ENCODE data around the gene GARNL3.

GARNL3 gene

DNA sequence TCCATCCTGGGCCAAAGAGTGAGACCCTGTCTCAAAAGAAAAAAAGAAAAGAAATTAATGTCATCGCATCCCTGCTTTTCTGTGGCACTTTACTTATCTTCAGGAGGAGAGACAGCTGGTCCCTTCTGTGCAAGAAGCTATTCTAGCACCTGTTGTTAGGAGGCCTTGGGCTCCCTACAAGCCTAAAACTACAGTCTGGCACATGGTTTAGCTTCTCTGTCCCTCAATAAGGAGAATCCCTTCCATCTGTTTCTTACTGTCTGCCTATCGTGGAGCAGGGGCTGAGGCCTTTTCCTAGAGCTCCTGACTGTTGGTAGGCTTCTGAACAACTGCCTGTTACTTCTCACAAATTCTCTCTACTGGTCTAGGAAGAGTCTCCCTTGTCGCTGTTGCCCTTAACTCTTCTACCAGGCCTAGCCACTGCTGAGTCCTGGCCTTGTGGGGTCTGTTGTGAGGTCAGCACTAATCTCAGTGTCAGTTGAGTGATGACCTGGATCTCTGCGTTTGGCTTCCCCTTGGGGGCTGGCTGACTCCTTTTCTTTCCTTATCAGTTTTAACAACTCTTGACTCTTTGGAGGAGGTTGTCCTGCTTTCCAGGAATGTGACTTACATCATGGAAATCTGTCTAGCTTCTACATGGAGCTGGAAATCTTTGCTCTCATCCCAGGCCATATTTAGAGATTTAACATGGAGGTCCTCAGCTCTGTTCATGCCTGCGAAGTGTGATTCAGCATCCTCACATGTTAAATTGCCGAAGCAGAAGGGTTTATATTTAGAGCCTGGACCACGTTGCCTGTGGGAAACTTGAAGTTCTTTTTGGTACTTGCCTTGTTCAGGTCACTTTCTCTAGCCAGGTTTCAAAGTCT, 5.7 kb upstream of the GARNL3 start:
- H3K9me3 ChIP-seq (ENCODE audit: low read length), result no peaks in the 10 kb centered on the region
- H3F3A ChIP-seq (ENCODE audit: insufficient read depth, low read length), result no peaks in the 10 kb centered on the region
- H4K20me1 ChIP-seq (ENCODE audit: insufficient read depth, low read length), result no peaks in the 10 kb centered on the region
- H3K9ac ChIP-seq (ENCODE audit: low read length), result no peak overlapping the region
- no peak overlapping the region for H2AFZ ChIP-seq (ENCODE audit: low read length)
- TF ChIP-seq, protein P1, sequence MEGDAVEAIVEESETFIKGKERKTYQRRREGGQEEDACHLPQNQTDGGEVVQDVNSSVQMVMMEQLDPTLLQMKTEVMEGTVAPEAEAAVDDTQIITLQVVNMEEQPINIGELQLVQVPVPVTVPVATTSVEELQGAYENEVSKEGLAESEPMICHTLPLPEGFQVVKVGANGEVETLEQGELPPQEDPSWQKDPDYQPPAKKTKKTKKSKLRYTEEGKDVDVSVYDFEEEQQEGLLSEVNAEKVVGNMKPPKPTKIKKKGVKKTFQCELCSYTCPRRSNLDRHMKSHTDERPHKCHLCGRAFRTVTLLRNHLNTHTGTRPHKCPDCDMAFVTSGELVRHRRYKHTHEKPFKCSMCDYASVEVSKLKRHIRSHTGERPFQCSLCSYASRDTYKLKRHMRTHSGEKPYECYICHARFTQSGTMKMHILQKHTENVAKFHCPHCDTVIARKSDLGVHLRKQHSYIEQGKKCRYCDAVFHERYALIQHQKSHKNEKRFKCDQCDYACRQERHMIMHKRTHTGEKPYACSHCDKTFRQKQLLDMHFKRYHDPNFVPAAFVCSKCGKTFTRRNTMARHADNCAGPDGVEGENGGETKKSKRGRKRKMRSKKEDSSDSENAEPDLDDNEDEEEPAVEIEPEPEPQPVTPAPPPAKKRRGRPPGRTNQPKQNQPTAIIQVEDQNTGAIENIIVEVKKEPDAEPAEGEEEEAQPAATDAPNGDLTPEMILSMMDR (IDR thresholded peaks at IDR 0.05; ENCODE audit: low read length), result no peak
- no peak for TF ChIP-seq EZH2 (IDR thresholded peaks at IDR 0.05; ENCODE audit: borderline replicate concordance, low read length)
- H3K9me2 ChIP-seq (ENCODE audit: low read depth, low read length), result no peaks in the 10 kb centered on the region
- H3K4me1 ChIP-seq (ENCODE audit: insufficient read depth, low read length, severe bottlenecking), result no peaks in the 10 kb centered on the region
- H3K27ac ChIP-seq (ENCODE audit: low read depth, low read length, poor library complexity, severe bottlenecking), result no peak overlapping the region
- peaks cover 14% of the 10 kb centered on the region; the same call in 1 of the 2 replicates for H3K27me3 ChIP-seq (ENCODE audit: insufficient read depth, low read length)
- no peak overlapping the region for H3K4me3 ChIP-seq (ENCODE audit: low read depth, low read length, poor library complexity, severe bottlenecking)
- H3K36me3 ChIP-seq (ENCODE audit: insufficient read depth, low read length), result no peaks in the 10 kb centered on the region
- H3K4me2 ChIP-seq (ENCODE audit: low read length), result no peak overlapping the region
- no peaks in the 10 kb centered on the region for H3K79me2 ChIP-seq (ENCODE audit: insufficient read depth, low read length)

GRCh38 chr9:127262602-127263001, 2.0 kb upstream of the GARNL3 start:
- Histone ChIP-seq H3K27ac (ENCODE audit: low read depth, low read length, poor library complexity, severe bottlenecking) (no peak overlapping the region), H3K9me2 (ENCODE audit: low read depth, low read length) (no peaks in the 10 kb centered on the region), H3K79me2 (ENCODE audit: insufficient read depth, low read length) (no peaks in the 10 kb centered on the region), H3K4me2 (ENCODE audit: low read length) (no peak overlapping the region), H3K9ac (ENCODE audit: low read length) (no peak overlapping the region), H3K9me3 (ENCODE audit: low read length) (no peaks in the 10 kb centered on the region), H3K36me3 (ENCODE audit: insufficient read depth, low read length) (no peaks in the 10 kb centered on the region), H3K4me3 (ENCODE audit: low read depth, low read length, poor library complexity, severe bottlenecking) (no peak overlapping the region), H3K4me1 (ENCODE audit: insufficient read depth, low read length, severe bottlenecking) (no peaks in the 10 kb centered on the region), H4K20me1 (ENCODE audit: insufficient read depth, low read length) (no peaks in the 10 kb centered on the region), H2AFZ (ENCODE audit: low read length) (no peak overlapping the region), H3K27me3 (ENCODE audit: insufficient read depth, low read length) (0 out of 2 replicates have a peak, but pooled peaks cover 4% of the 10 kb centered on the region), H3F3A (ENCODE audit: insufficient read depth, low read length) (no peaks in the 10 kb centered on the region)
- no peak for TF ChIP-seq EZH2 (IDR thresholded peaks at IDR 0.05; ENCODE audit: borderline replicate concordance, low read length)
- TF ChIP-seq, protein P1 (IDR thresholded peaks at IDR 0.05; ENCODE audit: low read length), result no peak

- Histone ChIP-seq H4K20me1 (ENCODE audit: insufficient read depth, low read length) (no peaks in the 10 kb centered on the region), H3K9me3 (ENCODE audit: low read length) (no peaks in the 10 kb centered on the region), H3K4me2 (ENCODE audit: low read length) (no peak overlapping the region), H3K4me1 (ENCODE audit: insufficient read depth, low read length, severe bottlenecking) (no peaks in the 10 kb centered on the region), H2AFZ (ENCODE audit: low read length) (no peak overlapping the region), H3K27me3 (ENCODE audit: insufficient read depth, low read length) (0 out of 2 replicates have a peak, but pooled peaks cover 4% of the 10 kb centered on the region), H3K4me3 (ENCODE audit: low read depth, low read length, poor library complexity, severe bottlenecking) (no peak overlapping the region), H3F3A (ENCODE audit: insufficient read depth, low read length) (no peaks in the 10 kb centered on the region), H3K79me2 (ENCODE audit: insufficient read depth, low read length) (no peaks in the 10 kb centered on the region), H3K36me3 (ENCODE audit: insufficient read depth, low read length) (no peaks in the 10 kb centered on the region), H3K9ac (ENCODE audit: low read length) (no peak overlapping the region), H3K27ac (ENCODE audit: low read depth, low read length, poor library complexity, severe bottlenecking) (no peak overlapping the region), H3K9me2 (ENCODE audit: low read depth, low read length) (no peaks in the 10 kb centered on the region)
- TF ChIP-seq, protein P1 (IDR thresholded peaks at IDR 0.05; ENCODE audit: low read length), result no peak
- TF ChIP-seq EZH2 (IDR thresholded peaks at IDR 0.05; ENCODE audit: borderline replicate concordance, low read length), result no peak
Measured at GRCh38 chr9:127263237-127263636, 1.3 kb upstream of the GARNL3 start.

Data from OCI-LY1 (cell line).